IMR-90 (cell line): ENCODE results near the gene GRAMD4. TPM values are rescaled to one million over a fixed set of nuclear protein-coding genes. Genes with fewer than 3 reads are reported as not detected.

ENCODE experiments used
- ATAC-seq: fragments of 200-7000 bp; cut with Tn5 transposase; 2 replicates; pipeline ENCODE4 v1.9.1; 2020; ENCODE audit warnings: low read depth, mild to moderate bottlenecking, moderate library complexity
- BruUV-seq: library from RNA; stranded (reverse); fragments of 400-500 nt; replicated peaks from 2 replicates; lab custom pipeline; 2021; lab: Mats Ljungman, UMichigan
- CTCF ChIA-PET: fragments of 300-600 bp; formaldehyde crosslinking; extraction: SDS; loops from one replicate; lab custom pipeline; 2021; ENCODE audit warnings: antibody characterized with exemption; lab: Yijun Ruan, JAX
- POLR2A ChIA-PET: fragments of 300-600 bp; sonication (Branson Sonifier 250); formaldehyde crosslinking; loops from one replicate; lab custom pipeline; 2022; ENCODE audit warnings: antibody characterized with exemption; ENCODE audit not compliant: unreplicated experiment; lab: Charles Lee
- DNase-seq: peaks from one replicate; pipeline ENCODE4 v3.0.0; 2013
- H2AFZ ChIP-seq: replicated peaks from 2 replicates; pipeline ENCODE3; 2013; ENCODE audit warnings: low read length, mild to moderate bottlenecking; ENCODE audit not compliant: poor library complexity
- H2AK5ac ChIP-seq: 2 replicates; pipeline ENCODE4 v1.6.1; 2013; ENCODE audit warnings: low read depth, low read length, inconsistent platforms
- H2AK9ac ChIP-seq: replicated peaks from 2 replicates; pipeline ENCODE3; 2013; ENCODE audit warnings: mild to moderate bottlenecking, low read depth, low read length, moderate library complexity; ENCODE audit not compliant: poor library complexity
- H2BK120ac ChIP-seq: 2 replicates; pipeline ENCODE4 v1.6.1; 2013; ENCODE audit warnings: low read depth, low read length, inconsistent platforms
- H2BK15ac ChIP-seq: 3 replicates; pipeline ENCODE4 v1.6.1; 2013; ENCODE audit warnings: low read depth, low read length, inconsistent platforms
- H2BK20ac ChIP-seq: 2 replicates; pipeline ENCODE4 v1.6.1; 2013; ENCODE audit warnings: low read depth, mild to moderate bottlenecking, inconsistent platforms, low read length, moderate library complexity
- H2BK5ac ChIP-seq: 2 replicates; pipeline ENCODE4 v1.6.1; 2013; ENCODE audit warnings: mild to moderate bottlenecking, low read depth, low read length, inconsistent platforms; ENCODE audit not compliant: poor library complexity, severe bottlenecking
- H3K14ac ChIP-seq: replicated peaks from 2 replicates; pipeline ENCODE4 v1.6.1; 2013; ENCODE audit warnings: low read depth, low read length, inconsistent platforms
- H3K18ac ChIP-seq: 2 replicates; pipeline ENCODE4 v1.6.1; 2013; ENCODE audit warnings: low read depth, low read length, control low read depth
- H3K23ac ChIP-seq: 2 replicates; pipeline ENCODE4 v1.6.1; 2013; ENCODE audit warnings: low read depth, low read length, inconsistent platforms
- H3K27ac ChIP-seq: 2 replicates; pipeline ENCODE4 v1.5.1; 2013; ENCODE audit warnings: mild to moderate bottlenecking, control low read depth, low read length; ENCODE audit not compliant: insufficient read depth
- H3K27me3 ChIP-seq: 2 replicates; pipeline ENCODE4 v1.6.1; 2013; ENCODE audit warnings: low read length; ENCODE audit not compliant: control insufficient read depth, insufficient read depth
- H3K36me3 ChIP-seq: 2 replicates; pipeline ENCODE4 v1.6.1; 2013; ENCODE audit warnings: low read length, mixed read lengths; ENCODE audit not compliant: control insufficient read depth, insufficient read depth
- H3K4ac ChIP-seq: 2 replicates; pipeline ENCODE4 v1.6.1; 2013; ENCODE audit warnings: low read depth, low read length, inconsistent platforms
- H3K4me1 ChIP-seq: 2 replicates; pipeline ENCODE4 v1.6.1; 2013; ENCODE audit warnings: low read length, mixed read lengths; ENCODE audit not compliant: control insufficient read depth, insufficient read depth
- H3K4me2 ChIP-seq: 2 replicates; pipeline ENCODE4 v1.6.1; 2013; ENCODE audit warnings: low read depth, mild to moderate bottlenecking, control low read depth, low read length, moderate library complexity
- H3K4me3 ChIP-seq: 2 replicates; pipeline ENCODE4 v1.5.1; 2013; ENCODE audit warnings: low read depth, mild to moderate bottlenecking, control low read depth, low read length, moderate library complexity; ENCODE audit not compliant: insufficient read depth
- H3K56ac ChIP-seq: 2 replicates; pipeline ENCODE4 v1.6.1; 2013; ENCODE audit warnings: low read length, inconsistent platforms; ENCODE audit not compliant: insufficient read depth; ENCODE audit errors: extremely low read depth
- H3K79me1 ChIP-seq, 2 experiments: 2 replicates each; pipeline ENCODE4 v1.6.1; 2013; ENCODE audit warnings: low read length in 2 of 2, inconsistent platforms in 1 of 2, low read depth in 1 of 2
- H3K9ac ChIP-seq: 2 replicates; pipeline ENCODE4 v1.6.1; 2013; ENCODE audit warnings: low read depth, low read length, control low read depth
- H3K9me1 ChIP-seq: 2 replicates; pipeline ENCODE4 v1.6.1; 2013; ENCODE audit warnings: low read length, inconsistent platforms; ENCODE audit not compliant: insufficient read depth
- H3K9me3 ChIP-seq: 2 replicates; pipeline ENCODE4 v1.6.1; 2013; ENCODE audit warnings: low read length; ENCODE audit not compliant: control insufficient read depth, insufficient read depth
- H4K20me1 ChIP-seq: 2 replicates; pipeline ENCODE4 v1.6.1; 2013; ENCODE audit warnings: low read length, inconsistent platforms; ENCODE audit not compliant: insufficient read depth
- H4K5ac ChIP-seq: 2 replicates; pipeline ENCODE4 v1.6.1; 2013; ENCODE audit warnings: mild to moderate bottlenecking, low read depth, low read length, control low read depth
- H4K8ac ChIP-seq, 2 experiments: 2 replicates each; pipeline ENCODE4 v1.6.1; 2013; ENCODE audit warnings: low read depth in 2 of 2, low read length in 2 of 2, control low read depth in 1 of 2, inconsistent platforms in 1 of 2
- H4K91ac ChIP-seq: 2 replicates; pipeline ENCODE4 v1.6.1; 2013; ENCODE audit warnings: low read depth, low read length, inconsistent platforms; ENCODE audit not compliant: insufficient read depth
- BHLHE40 ChIP-seq: fragments of 150-350 bp; IDR thresholded peaks from 2 replicates; pipeline ENCODE4 v1.6.1; 2016; ENCODE audit warnings: mild to moderate bottlenecking, low read depth, low read length
- CHD1 ChIP-seq: IDR thresholded peaks from 2 replicates; pipeline ENCODE4 v1.6.1; 2012; ENCODE audit warnings: low read depth, low read length, improper control_type of control experiment
- ELK1 ChIP-seq: fragments of 150-350 bp; IDR thresholded peaks from 2 replicates; pipeline ENCODE4 v1.6.1; 2016; ENCODE audit warnings: low read depth, mild to moderate bottlenecking, low read length, moderate library complexity, borderline replicate concordance
- MXI1 ChIP-seq: IDR thresholded peaks from 2 replicates; pipeline ENCODE4 v1.6.1; 2012; ENCODE audit warnings: low read depth, mild to moderate bottlenecking, low read length, moderate library complexity, borderline replicate concordance
- NFE2L2 ChIP-seq: fragments of 150-350 bp; IDR thresholded peaks from 2 replicates; pipeline ENCODE4 v1.6.1; 2016; ENCODE audit warnings: low read depth, mild to moderate bottlenecking, low read length
- POLR2A ChIP-seq: IDR thresholded peaks from 2 replicates; pipeline ENCODE4 v1.6.1; 2012; ENCODE audit warnings: mild to moderate bottlenecking, low read depth, low read length
- RAD21 ChIP-seq: IDR thresholded peaks from 2 replicates; pipeline ENCODE4 v1.6.1; 2012; ENCODE audit warnings: low read length, improper control_type of control experiment
- RCOR1 ChIP-seq: IDR thresholded peaks from 2 replicates; pipeline ENCODE4 v1.6.1; 2012; ENCODE audit warnings: mild to moderate bottlenecking, low read length, improper control_type of control experiment; ENCODE audit not compliant: insufficient replicate concordance
- RFX5 ChIP-seq: IDR thresholded peaks from 2 replicates; pipeline ENCODE4 v1.8.0; 2012; ENCODE audit warnings: low read depth, mild to moderate bottlenecking, low read length, moderate library complexity
- SMC3 ChIP-seq: fragments of 150-350 bp; IDR thresholded peaks from 2 replicates; pipeline ENCODE4 v1.6.1; 2016; ENCODE audit warnings: low read depth, mild to moderate bottlenecking, antibody characterized with exemption, low read length, moderate library complexity
- WGBS, 2 experiments: methylation state at CpG; one replicate each; pipeline versions ENCODE4 v1.1.5 to v1.1.7; 2013; ENCODE audit warnings: missing lambda C conversion rate in 2 of 2; ENCODE audit not compliant: insufficient read length in 1 of 2; ENCODE audit errors: extremely low coverage in 2 of 2; 5-methylcytosine and 5-hydroxymethylcytosine counted together
- dilution Hi-C: fragments of 300-500 bp; cut with HindIII; formaldehyde crosslinking; loops from one replicate; pipeline ENCODE4 v1.14.3; 2018; ENCODE audit warnings: low sequenced_read_pairs; ENCODE audit not compliant: unreplicated experiment
- in situ Hi-C: fragments of 300-500 bp; cut with MboI; formaldehyde crosslinking; loops from 3 replicates; pipeline ENCODE4 v1.14.3; 2019; ENCODE audit warnings: low sequenced_read_pairs, inconsistent platforms, mixed read lengths
- intact Hi-C: fragments of 100-400 bp; cut with micrococcal nuclease; formaldehyde crosslinking; loops from 2 replicates; pipeline ENCODE4 v1.10.0; 2022
- polyA plus RNA-seq, 3 experiments: library from polyadenylated mRNA; depleted of rRNA; stranded (reverse); fragments of >200 nt; gene quantifications; 2 replicates each; pipeline ENCODE4 v1.2.3, GENCODE V29; 2012; ENCODE audit warnings: low replicate concordance in 1 of 3
- total RNA-seq: library from RNA; depleted of rRNA; stranded (reverse); fragments of >200 nt; gene quantifications from 2 replicates; pipeline ENCODE4 v1.2.3, GENCODE V29; 2012
- TF ChIP-seq, protein P1 (sequence below): fragments of 150-350 bp; IDR thresholded peaks from 2 replicates; pipeline ENCODE4 v1.6.1; 2017; ENCODE audit warnings: mild to moderate bottlenecking, antibody characterized with exemption, low read length, low read depth

The GRAMD4 gene
- total and polyA plus RNA-seq, 2 of the 4 experiments (the other 2 are of a cell fraction) = 2.7 to 5.8 TPM

GRCh38 chr22:46627806-46628482 lies 7.8 kb downstream of the GRAMD4 start (continued):
- TF ChIP-seq, protein P1, sequence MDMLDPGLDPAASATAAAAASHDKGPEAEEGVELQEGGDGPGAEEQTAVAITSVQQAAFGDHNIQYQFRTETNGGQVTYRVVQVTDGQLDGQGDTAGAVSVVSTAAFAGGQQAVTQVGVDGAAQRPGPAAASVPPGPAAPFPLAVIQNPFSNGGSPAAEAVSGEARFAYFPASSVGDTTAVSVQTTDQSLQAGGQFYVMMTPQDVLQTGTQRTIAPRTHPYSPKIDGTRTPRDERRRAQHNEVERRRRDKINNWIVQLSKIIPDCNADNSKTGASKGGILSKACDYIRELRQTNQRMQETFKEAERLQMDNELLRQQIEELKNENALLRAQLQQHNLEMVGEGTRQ = no peak
- no peak for TF ChIP-seq RFX5

DNA sequence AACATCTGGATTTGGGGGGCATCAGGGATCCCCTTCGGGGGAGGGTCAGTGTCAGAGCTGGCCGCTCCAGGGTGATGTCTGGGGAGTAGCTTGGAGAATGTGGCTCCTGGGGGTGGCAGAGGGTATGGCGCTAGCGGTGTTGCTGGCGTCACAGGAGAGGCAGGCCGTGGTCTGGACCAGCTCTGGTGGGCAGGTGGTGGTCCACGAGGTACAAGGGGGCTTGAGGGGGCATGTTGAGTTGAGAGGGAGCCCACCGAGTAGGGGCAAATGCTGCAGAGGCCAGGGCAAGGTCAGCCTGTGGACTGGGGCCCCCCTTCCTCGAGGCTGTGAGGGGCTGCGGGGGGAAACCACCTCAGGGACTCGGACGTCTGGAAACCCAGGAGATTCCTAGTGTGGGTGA lies 8.6 kb downstream of the GRAMD4 start:
- Histone ChIP-seq H2AK9ac (no peak overlapping the region), H3K4ac (no peak overlapping the region), H3K56ac (no peak overlapping the region), H3K23ac (no peak overlapping the region), H3K9ac (no peak overlapping the region), H2BK15ac (no peak overlapping the region), H2BK20ac (no peak overlapping the region), H4K5ac (no peak overlapping the region), H2AK5ac (no peak overlapping the region), H3K14ac (no peak overlapping the region), H3K9me1 (no peaks in the 10 kb centered on the region), H4K20me1 (peaks cover 9% of the 10 kb centered on the region), H2BK120ac (no peak overlapping the region), H3K9me3 (no peaks in the 10 kb centered on the region), H2AFZ (no peak overlapping the region), H3K36me3 (peaks cover 4% of the 10 kb centered on the region; the same call in 1 of the 2 replicates), H3K18ac (no peak overlapping the region), H3K79me1 (no peaks in the 10 kb centered on the region), H3K4me1 (no peaks in the 10 kb centered on the region), H4K91ac (no peak overlapping the region), H3K27ac (no peak overlapping the region), H4K8ac (no peak overlapping the region), H2BK5ac (no peak overlapping the region), H3K4me2 (no peak overlapping the region), H3K27me3 (no peaks in the 10 kb centered on the region), H3K4me3 (no peak overlapping the region)
- POLR2A ChIA-PET = no interaction called here
- no TSS peak for BruUV-seq
- WGBS, 2 experiments = 93% methylated on average over 10 of the region's 12 CpGs; no CpG with 5 or more reads in 1 of the 2 experiments
- in situ Hi-C loops (no loop called here), intact Hi-C loops (no loop called here), dilution Hi-C loops (no loop called here)
- no peak for DNase-seq
- TF ChIP-seq POLR2A (no peak), BHLHE40 (no peak), RFX5 (no peak), MXI1 (no peak), ELK1 (no peak), RAD21 (no peak), CHD1 (no peak), NFE2L2 (no peak), SMC3 (no peak), RCOR1 (no peak)
- TF ChIP-seq, protein P1 = no peak
- CTCF ChIA-PET = no interaction called here
- ATAC-seq = no peak
